ENCODE results near the gene MB21D2.

GRCh38 chr3:192826214-192827006, 91.2 kb downstream of the MB21D2 start:
- TF ChIP-seq, protein P1, sequence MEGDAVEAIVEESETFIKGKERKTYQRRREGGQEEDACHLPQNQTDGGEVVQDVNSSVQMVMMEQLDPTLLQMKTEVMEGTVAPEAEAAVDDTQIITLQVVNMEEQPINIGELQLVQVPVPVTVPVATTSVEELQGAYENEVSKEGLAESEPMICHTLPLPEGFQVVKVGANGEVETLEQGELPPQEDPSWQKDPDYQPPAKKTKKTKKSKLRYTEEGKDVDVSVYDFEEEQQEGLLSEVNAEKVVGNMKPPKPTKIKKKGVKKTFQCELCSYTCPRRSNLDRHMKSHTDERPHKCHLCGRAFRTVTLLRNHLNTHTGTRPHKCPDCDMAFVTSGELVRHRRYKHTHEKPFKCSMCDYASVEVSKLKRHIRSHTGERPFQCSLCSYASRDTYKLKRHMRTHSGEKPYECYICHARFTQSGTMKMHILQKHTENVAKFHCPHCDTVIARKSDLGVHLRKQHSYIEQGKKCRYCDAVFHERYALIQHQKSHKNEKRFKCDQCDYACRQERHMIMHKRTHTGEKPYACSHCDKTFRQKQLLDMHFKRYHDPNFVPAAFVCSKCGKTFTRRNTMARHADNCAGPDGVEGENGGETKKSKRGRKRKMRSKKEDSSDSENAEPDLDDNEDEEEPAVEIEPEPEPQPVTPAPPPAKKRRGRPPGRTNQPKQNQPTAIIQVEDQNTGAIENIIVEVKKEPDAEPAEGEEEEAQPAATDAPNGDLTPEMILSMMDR (IDR thresholded peaks at IDR 0.05 in 4 of 5, conservative IDR thresholded peaks at IDR 0.05 in 1 of 5), result no peak
- TF ChIP-seq POLR2A (IDR thresholded peaks at IDR 0.05), result no peak

Data from gastrocnemius medialis (tissue), 4 donors.